Occipital lobe (tissue), 2 donors: ENCODE measurements around the gene DUSP5. TPM values are rescaled to one million over a fixed set of nuclear protein-coding genes. Genes with fewer than 3 reads are reported as not detected.

ENCODE experiments used
- DNase-seq: peaks from one replicate; lab custom pipeline; 2025; lab: John Stamatoyannopoulos, UW
- total RNA-seq: library from RNA; depleted of rRNA; stranded (reverse); fragments of >200 nt; gene quantifications from one replicate; pipeline ENCODE4 v1.2.3, GENCODE V29; 2014

Gene DUSP5
- total RNA-seq, 1 donor from 2014 or later, result 4.7 TPM

- no peak for DNase-seq
These were observed 17.3 kb upstream of the DUSP5 start for GRCh38 chr10:110480387-110480786.

GRCh38 chr10:110481919-110482318 lies 15.8 kb upstream of the DUSP5 start:
- DNase-seq, result no peak

GRCh38 chr10:110483633-110484032 lies 14.1 kb upstream of the DUSP5 start:
- no peak for DNase-seq

GRCh38 chr10:110485541-110485940 lies 12.2 kb upstream of the DUSP5 start:
- no peak for DNase-seq

GRCh38 chr10:110486680-110487410 lies 10.9 kb upstream of the DUSP5 start:
- no peak for DNase-seq

GRCh38 chr10:110487411-110488331 lies 10.0 kb upstream of the DUSP5 start:
- DNase-seq, result no peak

- DNase-seq, result no peak
These were observed 9.4 kb upstream of the DUSP5 start for GRCh38 chr10:110488332-110488681.

GRCh38 chr10:110488940-110489339 lies 8.8 kb upstream of the DUSP5 start:
- DNase-seq, result no peak

- DNase-seq, result no peak
These were observed 7.1 kb upstream of the DUSP5 start for GRCh38 chr10:110490640-110491039.

GRCh38 chr10:110491346-110491745 lies 6.4 kb upstream of the DUSP5 start:
- no peak for DNase-seq

- no peak for DNase-seq
These were observed 5.5 kb upstream of the DUSP5 start for GRCh38 chr10:110492069-110492822.

GRCh38 chr10:110493832-110494426 lies 3.8 kb upstream of the DUSP5 start:
- DNase-seq, result no peak

GRCh38 chr10:110494532-110494931 lies 3.2 kb upstream of the DUSP5 start:
- DNase-seq, result no peak

GRCh38 chr10:110495731-110496552 lies 1.8 kb upstream of the DUSP5 start:
- DNase-seq, result peak; percentile 56

- DNase-seq, result no peak
These were observed 912 bp upstream of the DUSP5 start for GRCh38 chr10:110496553-110497437.

GRCh38 chr10:110498087-110498981 lies 627 bp downstream of the DUSP5 start:
- no peak for DNase-seq

- no peak for DNase-seq
These were observed 1.5 kb downstream of the DUSP5 start for GRCh38 chr10:110498982-110499795.
